22Rv1 (cell line): Measurements from ENCODE around the gene XPO5.
A peak's percentile ranks its signal among the peaks of the same experiment; 100 is the strongest.
"Not testable (repeated sequence)": the region's sequence is repeated elsewhere in the genome, so short reads cannot be mapped to it uniquely, and the experiment has no call there.

Experiments
- H3K27ac ChIP-seq: fragments of 450-650 bp; 2 replicates; pipeline ENCODE4 v1.5.1; 2017
- ZFX ChIP-seq: fragments of 450-650 bp; IDR thresholded peaks from 2 replicates; pipeline ENCODE4 v1.6.1; 2017; ENCODE audit warnings: antibody characterized with exemption, borderline replicate concordance
- TF ChIP-seq, protein P1 (sequence below): fragments of 450-650 bp; IDR thresholded peaks from 2 replicates; pipeline ENCODE4 v1.5.1; 2017; ENCODE audit warnings: mild to moderate bottlenecking

XPO5 gene

GRCh38 chr6:43582911-43583310 is 7.1 kb upstream of the XPO5 start:
- H3K27ac ChIP-seq: no peak overlapping the region
- no peak for TF ChIP-seq ZFX
- TF ChIP-seq, protein P1, sequence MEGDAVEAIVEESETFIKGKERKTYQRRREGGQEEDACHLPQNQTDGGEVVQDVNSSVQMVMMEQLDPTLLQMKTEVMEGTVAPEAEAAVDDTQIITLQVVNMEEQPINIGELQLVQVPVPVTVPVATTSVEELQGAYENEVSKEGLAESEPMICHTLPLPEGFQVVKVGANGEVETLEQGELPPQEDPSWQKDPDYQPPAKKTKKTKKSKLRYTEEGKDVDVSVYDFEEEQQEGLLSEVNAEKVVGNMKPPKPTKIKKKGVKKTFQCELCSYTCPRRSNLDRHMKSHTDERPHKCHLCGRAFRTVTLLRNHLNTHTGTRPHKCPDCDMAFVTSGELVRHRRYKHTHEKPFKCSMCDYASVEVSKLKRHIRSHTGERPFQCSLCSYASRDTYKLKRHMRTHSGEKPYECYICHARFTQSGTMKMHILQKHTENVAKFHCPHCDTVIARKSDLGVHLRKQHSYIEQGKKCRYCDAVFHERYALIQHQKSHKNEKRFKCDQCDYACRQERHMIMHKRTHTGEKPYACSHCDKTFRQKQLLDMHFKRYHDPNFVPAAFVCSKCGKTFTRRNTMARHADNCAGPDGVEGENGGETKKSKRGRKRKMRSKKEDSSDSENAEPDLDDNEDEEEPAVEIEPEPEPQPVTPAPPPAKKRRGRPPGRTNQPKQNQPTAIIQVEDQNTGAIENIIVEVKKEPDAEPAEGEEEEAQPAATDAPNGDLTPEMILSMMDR: no peak

GRCh38 chr6:43579171-43579570 is 3.3 kb upstream of the XPO5 start:
- peak overlapping the region; percentile 17; the same call in 1 of the 2 replicates for H3K27ac ChIP-seq
- no peak for TF ChIP-seq ZFX

GRCh38 chr6:43578748-43579147 is 2.9 kb upstream of the XPO5 start:
- TF ChIP-seq, protein P1: no peak
- TF ChIP-seq ZFX: no peak
- peak overlapping the region; percentile 17; the same call in 1 of the 2 replicates for H3K27ac ChIP-seq

GRCh38 chr6:43575105-43575771 is 600 bp downstream of the XPO5 start:
- TF ChIP-seq ZFX: no peak
- TF ChIP-seq, protein P1: no peak
- peak overlapping the region; percentile 94 for H3K27ac ChIP-seq

DNA sequence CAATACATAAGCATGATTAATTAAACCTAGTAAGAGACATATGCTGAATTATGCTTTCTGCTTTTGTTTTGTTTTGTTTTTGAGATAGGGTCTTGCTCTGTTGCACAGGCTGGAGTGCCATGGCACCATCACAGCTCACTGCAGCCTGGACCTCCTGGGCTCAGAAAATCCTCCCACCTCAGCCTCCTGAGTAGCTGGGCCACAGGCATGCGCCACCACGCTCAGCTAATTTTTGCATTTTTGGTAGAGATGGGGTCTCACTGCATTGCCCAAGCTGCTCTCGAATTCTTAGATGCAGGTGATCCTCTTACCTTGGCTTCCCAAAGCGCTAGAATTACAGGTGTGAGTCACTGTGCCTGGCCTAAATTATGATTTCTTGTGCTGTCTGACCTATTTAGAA is 3.8 kb downstream of the XPO5 start:
- TF ChIP-seq, protein P1: no peak
- no peak for TF ChIP-seq ZFX
- no peak overlapping the region for H3K27ac ChIP-seq

- TF ChIP-seq ZFX: no peak
- TF ChIP-seq, protein P1: no peak
- no peak overlapping the region for H3K27ac ChIP-seq
These were observed 4.9 kb downstream of the XPO5 start for GRCh38 chr6:43570876-43571441.

DNA sequence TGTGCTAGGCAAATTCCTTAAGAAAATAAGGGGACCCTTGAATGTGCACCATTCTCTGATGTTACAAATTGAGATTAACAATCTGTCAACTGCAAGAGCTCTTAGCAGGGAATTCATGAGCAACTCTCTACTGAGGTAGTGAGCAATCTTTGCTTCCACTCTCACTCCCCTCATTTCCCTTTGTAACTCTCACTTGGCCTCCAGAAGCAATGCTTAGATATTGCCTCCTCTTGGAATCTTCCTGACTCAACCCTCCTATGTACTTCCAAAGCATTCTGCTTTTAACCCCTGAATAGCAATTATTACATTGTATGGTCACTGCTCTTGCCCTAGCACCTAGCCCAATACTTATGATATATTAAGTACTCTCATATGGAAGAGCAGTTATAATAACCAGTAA is 16.5 kb downstream of the XPO5 start:
- no peak for TF ChIP-seq ZFX
- TF ChIP-seq, protein P1: no peak

GRCh38 chr6:43557620-43558019 is 18.2 kb downstream of the XPO5 start:
- not testable (repeated sequence) for H3K27ac ChIP-seq

More for the DNA sequence above, 16.5 kb downstream of the XPO5 start:
- H3K27ac ChIP-seq: no peak overlapping the region
